ENCODE results near the gene HOXD4.

HOXD4 gene

GRCh38 chr2:176159663-176160250 lies 8.4 kb downstream of the HOXD4 start:
- DNase-seq, result no peak

- DNase-seq, result no peak
Measured at GRCh38 chr2:176160251-176160985, 9.1 kb downstream of the HOXD4 start.

- no peak for DNase-seq
Measured at GRCh38 chr2:176160986-176161824, 9.9 kb downstream of the HOXD4 start.

DNA sequence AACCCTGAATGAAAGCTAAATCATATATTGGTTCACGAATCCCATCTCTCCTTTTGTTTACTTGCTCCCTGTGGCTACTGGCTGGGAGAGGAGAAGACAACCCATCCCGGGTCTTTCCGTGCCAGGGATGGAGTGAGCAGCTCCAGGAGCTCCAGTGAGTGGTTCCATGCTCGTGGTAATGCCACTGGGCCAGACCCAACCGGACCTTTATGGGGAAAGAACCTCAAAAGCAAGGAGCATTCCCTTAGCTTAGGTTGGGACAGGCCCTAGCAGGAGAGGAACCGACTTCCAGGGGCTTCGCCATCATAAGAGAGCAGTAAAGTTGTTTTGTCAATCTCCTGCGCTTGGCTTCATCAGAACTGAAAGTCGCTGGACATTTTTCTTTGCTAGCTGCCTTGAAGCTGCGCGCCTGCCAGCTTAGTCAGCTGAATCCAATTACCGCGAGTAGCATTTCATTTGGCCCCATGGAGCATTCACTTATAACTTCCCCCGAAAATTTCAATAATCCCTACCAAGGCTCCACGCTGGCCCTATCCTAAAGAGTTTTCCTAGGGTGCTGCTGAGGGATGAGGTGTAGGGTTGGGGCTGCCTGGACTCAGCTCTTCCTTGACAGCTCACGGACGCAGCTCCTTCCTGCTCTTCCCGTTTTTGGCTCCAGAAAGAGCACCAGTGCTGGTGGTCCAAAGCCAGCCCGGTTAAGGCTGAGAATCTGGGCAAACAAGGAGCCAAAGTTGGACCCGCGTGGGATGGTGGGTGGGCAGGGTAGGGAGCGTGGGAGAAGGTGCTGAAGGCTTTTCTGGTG lies 10.7 kb downstream of the HOXD4 start:
- no peak for DNase-seq

- no peak for DNase-seq
Measured at GRCh38 chr2:176162911-176163671, 11.7 kb downstream of the HOXD4 start.

DNA sequence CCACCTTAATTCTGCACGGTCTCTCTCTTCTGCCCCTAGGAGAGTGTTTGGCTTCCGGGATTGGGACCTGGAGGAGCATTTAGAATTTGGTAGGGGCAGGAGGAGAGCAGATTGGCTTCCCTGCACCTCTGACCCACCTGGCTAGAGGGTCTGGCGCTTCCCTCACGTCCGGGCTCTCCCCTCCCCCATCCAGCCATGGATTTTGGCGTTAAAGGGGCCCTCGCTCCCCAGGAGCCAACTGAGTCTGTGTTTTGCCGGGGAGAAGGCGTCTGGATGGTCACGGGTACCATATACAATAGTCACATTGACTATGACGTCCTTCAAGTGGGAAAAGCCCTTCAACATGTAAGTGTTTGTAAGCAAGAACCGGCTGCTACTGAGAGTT lies 12.3 kb downstream of the HOXD4 start:
- no peak for DNase-seq

- no peak for DNase-seq
Measured at GRCh38 chr2:176164201-176164600, 12.9 kb downstream of the HOXD4 start.

GRCh38 chr2:176164611-176165369 lies 13.4 kb downstream of the HOXD4 start:
- DNase-seq, result no peak

DNA sequence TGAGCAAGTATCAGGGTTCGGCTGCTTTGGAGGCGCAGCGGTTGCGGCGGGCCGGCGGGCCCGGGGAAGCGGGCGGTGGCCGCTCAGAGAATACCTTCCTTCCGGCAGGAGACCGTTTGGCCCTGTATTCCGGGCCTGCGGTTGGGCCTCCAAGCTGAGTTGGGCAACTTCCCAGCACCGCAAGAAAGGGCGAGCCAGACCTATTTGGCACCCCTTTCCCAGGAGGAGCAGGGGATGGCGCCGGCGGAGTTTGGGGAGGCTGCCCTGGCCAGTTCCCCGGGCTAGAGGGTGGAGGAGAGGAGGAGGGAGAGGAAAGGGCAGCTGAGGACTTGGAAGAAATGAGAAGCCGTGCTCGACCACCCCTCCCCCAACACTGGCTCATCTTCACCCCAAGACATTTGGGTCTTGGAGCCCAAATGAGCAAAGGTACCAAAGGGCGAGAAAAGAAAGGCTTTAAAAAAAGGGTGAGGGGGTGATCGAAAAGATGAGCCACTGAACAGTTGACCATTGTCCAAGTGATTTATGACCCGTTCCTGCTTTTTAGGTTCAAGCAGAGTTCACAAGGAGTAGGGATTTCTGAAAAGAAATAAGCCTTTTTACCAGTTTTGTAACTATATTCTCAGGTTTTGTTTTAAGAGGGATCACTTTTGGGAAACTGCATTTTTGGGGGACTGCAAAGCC lies 14.2 kb downstream of the HOXD4 start:
- no peak for DNase-seq

GRCh38 chr2:176166272-176166671 lies 14.9 kb downstream of the HOXD4 start:
- no peak for DNase-seq

GRCh38 chr2:176167398-176167797 lies 16.0 kb downstream of the HOXD4 start:
- DNase-seq, result no peak

DNA sequence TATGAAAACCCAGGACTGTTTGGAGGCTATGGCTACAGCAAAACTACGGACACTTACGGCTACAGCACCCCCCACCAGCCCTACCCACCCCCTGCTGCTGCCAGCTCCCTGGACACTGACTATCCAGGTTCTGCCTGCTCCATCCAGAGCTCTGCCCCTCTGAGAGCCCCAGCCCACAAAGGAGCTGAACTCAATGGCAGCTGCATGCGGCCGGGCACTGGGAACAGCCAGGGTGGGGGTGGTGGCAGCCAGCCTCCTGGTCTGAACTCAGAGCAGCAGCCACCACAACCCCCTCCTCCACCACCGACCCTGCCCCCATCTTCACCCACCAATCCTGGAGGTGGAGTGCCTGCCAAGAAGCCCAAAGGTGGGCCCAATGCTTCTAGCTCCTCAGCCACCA lies 17.8 kb downstream of the HOXD4 start:
- DNase-seq, result no peak

- DNase-seq, result no peak
Measured at GRCh38 chr2:176169711-176170110, 18.4 kb downstream of the HOXD4 start.

GRCh38 chr2:176170602-176171305 lies 19.4 kb downstream of the HOXD4 start:
- no peak for DNase-seq

- no peak for DNase-seq
Measured at GRCh38 chr2:176171351-176172006, 20.1 kb downstream of the HOXD4 start.

- DNase-seq, result no peak
Measured at GRCh38 chr2:176172007-176172894, 20.9 kb downstream of the HOXD4 start.

- DNase-seq, result no peak
Measured at GRCh38 chr2:176172895-176173566, 21.7 kb downstream of the HOXD4 start.
